Stimulated activated CD4-positive, alpha-beta T cell treated with anti-CD3 and anti-CD28 coated beads, Interleukin-4, amount 100 ng/mL, for 24 hours (primary cell): ENCODE results near the gene MAP3K14.

ENCODE experiments used
- DNase-seq: peaks from one replicate; pipeline ENCODE4 v3.0.0-alpha.2; 2020

The MAP3K14 gene

GRCh38 chr17:45298546-45299285 lies 18.1 kb downstream of the MAP3K14 start:
- no peak for DNase-seq

GRCh38 chr17:45296833-45297124 lies 20.0 kb downstream of the MAP3K14 start:
- DNase-seq: no peak

DNA sequence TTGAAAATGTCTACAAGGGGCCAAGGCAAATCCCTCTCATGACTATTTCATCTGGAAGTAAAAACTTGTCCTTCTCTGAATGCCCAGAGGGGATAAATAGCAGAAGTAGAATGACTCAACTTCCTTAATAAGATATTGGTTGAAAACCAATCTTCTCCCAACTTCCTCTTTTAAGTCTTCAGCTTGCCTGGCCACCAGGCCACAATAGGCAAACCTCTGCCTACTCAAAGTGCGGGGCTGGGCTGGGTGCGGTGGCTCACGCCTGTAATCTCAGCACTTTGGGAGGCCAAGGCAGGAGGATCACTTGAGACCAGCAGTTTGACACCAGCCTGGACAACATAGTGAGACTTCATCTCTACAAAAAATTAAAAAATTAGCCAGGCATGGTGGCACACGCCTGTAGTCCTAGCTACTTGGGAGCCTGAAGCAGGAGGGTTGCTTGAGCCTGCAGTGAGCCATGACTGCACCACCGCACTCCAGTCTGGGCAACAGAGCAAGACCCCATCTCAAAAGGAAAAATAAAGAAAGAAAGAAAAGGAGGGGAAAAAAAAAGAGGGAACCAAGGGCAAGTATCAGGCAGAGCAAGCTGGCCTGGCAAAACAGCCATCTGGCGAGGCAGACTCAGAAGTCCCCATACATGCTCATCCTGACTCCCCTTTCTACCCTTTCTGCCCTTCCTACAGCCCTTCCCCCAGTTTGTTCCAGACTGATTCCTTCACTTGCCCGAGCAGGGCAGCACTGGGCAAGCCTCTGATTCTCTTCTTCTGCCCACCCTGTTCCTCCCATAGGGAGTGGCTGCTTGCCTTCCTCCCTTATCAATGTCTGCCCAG lies 20.6 kb downstream of the MAP3K14 start:
- no peak for DNase-seq

- no peak for DNase-seq
These were observed 22.3 kb downstream of the MAP3K14 start for GRCh38 chr17:45294506-45294905.

DNA sequence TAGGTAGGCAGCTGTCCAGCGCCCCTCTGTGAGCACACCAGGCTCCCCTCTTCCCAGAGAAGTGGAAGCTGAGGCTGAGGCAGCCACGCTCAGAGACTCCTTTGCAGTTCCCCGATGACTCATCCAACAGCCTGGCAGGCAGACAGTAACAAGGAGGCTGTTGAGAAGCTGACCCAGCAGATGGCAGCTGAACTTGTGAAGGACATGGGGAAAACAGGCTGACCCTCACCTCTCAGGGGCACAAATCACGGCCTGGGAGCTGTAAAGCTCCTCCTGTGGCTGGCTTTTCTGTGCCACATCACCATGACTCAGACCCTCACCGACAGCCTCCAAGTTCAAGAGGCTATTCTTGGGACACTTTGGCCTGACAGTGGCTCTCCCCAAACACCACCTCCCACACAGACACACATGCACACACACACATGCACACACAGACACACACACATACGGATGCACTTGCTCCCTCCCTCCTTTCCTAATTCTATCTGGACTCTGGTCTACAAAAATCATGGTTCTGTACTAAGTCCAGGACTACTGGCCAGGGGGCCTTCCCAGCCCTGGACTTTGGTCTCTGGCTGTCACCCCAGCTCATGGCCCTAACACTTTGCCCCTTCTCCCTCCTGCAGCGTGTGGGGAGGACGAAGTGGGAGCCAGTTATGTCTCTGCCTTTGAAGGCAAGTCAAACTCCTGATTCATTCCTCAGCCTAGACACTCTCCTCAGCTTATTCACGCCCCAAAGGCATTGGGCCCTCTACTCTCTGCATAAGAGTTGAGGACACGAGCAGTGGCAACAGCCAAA lies 23.2 kb downstream of the MAP3K14 start:
- no peak for DNase-seq

DNA sequence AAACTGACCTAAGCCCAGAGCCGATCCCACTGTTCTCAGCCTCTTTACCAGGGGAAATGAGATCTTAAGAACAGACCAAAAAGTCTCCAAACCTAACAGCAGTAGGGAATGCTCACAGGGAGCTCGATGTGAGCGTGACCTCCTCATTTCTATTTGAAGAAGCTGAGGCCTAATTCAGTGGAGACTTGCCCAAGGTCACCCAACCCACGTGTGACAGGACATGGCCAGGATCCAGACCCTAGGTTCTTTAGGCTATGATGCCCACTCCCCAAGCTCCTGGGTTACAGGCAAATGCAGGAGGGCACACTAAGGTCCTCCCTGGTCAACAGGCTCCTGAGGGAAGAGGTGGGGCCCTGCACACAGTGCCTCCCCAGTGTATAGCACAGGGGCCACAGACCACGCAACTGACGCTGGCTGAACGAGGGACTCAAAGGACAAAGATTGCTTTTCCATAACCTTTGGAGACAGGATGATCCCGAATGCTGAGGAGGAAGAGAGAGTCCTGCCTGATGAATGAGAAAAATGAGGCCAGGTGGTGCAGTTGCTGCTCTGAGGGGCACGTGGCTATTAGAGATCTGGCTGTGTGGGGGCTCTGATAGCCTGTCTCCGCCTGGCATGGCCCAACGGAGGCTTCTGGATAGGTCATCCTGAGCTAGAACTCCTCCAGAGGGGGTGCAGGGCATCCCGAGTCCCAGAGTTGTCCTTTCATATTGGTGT lies 24.0 kb downstream of the MAP3K14 start:
- DNase-seq: no peak

GRCh38 chr17:45291171-45291805 lies 25.5 kb downstream of the MAP3K14 start:
- no peak for DNase-seq

GRCh38 chr17:45290269-45290765 lies 26.5 kb downstream of the MAP3K14 start:
- DNase-seq: no peak

DNA sequence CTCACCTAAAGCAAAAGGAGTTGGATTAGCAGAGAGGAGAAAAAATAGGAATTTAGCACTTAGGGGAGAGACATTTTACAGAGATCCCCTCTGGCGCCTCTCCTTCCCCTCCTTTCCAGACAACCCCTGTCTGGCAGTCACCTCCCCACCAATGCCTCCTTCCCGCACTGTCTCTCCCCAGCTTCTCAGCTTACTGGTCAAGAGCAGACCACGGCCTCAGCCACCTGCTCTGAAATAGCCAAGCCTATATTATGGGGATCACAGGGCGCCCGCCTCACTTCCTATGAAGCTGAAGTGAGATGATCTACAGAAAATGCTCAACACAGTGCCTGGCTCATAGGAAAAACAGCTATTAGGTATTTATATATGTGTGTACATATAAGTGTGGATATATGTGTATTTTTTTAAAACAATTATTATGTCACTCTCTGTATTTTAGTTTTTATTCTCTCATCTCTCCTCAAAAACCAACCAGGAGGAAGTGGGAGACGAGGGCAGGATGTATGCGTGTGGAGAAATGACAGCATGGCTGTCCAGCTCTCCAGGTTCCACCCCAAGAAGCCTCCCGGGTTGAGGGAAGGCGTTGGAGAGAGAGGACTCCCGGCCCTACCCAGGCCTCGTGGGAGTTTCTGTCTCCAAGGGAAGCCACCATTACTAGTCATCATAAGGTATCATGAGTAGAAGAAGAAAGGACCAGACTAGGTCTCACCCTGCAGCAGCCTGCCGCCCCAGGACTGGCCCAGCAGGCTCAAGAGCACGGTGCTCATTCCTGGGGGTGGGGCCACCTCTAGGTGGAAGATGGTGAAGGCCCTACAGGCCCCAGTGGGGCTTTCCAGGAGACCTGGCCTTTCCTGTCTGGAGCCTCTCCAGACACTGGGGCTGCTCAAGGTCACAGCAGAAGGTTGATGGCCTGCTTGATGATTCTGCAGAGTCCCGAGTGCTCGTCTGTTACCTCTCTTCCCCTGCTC lies 27.2 kb downstream of the MAP3K14 start:
- no peak for DNase-seq

DNA sequence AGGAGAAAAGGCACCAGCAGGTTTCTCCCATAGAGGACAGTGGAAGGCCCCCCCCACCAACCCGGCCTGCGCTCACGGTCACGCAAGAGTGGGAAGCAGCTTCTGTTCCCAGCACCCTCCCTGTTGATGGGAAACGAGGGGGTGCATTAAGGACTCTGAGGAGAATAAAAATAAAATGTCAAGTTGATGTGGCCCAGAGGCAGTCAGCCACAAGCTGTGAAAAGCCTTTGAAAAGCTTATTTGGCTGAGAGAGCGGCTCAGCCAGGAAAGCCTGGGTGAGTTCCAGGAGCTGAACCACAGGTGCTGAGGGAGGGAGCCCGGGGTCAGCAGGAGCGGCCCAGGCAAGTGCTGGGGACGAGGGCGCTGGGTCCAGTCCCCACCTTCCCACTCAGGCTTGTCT lies 28.0 kb downstream of the MAP3K14 start:
- DNase-seq: no peak

DNA sequence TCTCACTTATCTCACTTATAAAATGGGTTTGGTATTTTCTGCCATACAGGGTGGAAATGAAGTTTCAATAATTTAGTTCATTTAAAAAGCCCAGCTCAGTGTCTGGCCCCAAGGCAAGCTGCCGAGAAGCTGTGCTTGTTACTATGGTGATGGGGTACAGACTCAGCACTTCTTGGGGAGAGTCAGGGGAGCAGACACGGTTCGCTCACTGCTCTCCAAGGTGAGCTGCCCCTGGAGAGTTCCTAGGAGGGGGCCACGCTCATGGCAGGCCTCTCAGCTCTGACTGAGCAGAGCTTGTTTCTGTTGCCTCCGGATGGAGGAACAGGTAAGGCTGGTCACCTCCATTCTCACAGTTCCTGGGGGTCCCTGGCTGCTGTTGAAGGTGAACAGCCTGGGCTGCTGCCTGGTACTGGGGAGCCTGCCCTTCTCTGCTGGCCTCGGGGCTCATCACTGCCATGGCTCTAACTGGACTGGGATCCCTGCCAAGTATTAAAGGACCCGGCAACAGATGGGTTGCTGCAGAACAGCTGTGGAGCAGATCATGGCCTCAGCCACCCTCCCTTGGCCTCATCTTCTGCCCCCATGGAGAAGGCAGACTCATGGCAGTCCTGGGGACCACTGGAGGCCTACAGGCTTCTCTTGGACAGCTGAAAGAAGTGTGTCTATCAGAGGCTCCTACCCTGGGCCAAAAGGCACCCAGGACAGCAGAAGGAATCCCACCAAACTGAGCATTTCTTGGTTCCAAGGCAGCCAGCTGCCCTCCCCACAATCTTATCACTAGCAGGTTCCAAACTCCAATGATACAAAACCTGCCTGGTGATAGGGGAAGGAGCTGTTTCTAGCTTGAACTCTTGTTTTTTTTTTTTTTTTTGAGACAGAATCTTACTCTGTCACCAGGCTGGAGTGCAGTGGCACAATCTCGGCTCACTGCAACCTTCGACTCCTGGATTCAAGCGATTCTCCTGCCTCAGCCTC lies 29.0 kb downstream of the MAP3K14 start:
- no peak for DNase-seq

GRCh38 chr17:45286286-45286685 lies 30.5 kb downstream of the MAP3K14 start:
- DNase-seq: no peak

DNA sequence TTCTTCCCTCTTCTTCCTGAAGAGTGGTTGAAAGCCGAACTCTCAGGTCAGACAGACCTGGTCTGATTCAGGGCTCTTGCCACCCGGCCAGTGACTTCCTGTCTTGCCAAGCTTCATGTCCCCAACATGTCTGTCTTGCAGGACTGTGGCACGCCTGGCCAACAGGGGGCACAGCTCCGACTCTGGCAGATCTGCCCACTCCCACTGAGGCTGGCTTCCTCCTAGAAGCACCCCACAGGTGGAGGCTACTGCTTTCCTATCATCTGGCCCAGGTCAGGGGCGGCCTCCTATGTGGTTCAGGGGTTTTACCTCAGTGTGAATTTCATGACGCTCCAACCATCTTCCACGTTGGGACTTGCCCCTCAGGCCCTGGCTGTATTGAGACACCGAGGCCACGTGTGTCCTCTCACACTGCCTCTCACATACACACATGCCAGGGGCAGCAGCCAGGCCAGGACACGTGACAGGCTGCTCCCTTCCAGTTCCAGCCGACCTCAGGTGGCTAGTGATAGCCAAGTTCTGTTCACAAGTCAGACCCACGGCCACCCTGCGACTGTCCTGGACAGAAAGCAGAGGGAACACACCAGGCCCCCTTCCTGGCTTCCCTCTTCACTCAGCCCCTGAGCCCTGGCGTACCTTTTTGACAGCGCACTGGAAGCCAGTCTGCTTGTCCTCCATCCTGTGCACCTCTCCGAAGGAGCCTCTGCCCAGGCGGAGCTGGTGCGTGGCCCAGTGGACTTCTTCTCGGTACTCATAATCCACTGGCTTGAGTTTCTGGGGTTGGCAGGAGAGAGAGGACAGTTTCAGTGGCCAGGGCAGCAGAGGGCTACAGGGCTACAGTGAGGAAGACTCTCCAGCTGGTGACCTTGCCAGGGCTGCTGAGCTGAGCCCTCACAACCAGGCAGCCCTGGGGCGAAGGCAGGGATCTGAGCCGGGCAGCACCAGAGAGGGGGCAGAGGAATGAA lies 32.4 kb downstream of the MAP3K14 start:
- peak; percentile 54 for DNase-seq

DNA sequence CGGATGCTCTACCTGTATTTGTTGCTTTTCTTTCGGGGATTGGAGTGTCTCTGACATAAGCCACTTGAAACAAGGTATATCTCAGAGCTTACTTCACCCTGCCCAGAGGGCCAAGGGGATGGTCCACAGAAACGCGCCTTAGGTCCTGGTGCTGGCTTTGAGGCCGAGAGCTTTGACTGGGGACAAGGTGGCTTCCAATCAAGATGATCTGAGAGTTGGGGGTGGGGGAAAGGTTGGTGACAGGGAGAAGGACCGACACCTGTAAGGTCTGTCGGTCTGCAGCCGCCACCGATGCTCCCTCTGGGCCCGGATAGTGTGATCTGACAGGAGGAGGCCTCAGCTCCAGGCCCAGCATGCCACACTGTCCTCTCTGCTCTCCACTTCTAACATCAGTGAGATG lies 33.1 kb downstream of the MAP3K14 start:
- DNase-seq: no peak

GRCh38 chr17:45282683-45283644 lies 33.9 kb downstream of the MAP3K14 start:
- no peak for DNase-seq

- no peak for DNase-seq
These were observed 36.9 kb downstream of the MAP3K14 start for GRCh38 chr17:45279898-45280297.

GRCh38 chr17:45277992-45278391 lies 38.8 kb downstream of the MAP3K14 start:
- DNase-seq: no peak
